ENCODE measurements around the gene HAPLN1.

HAPLN1 gene

DNA sequence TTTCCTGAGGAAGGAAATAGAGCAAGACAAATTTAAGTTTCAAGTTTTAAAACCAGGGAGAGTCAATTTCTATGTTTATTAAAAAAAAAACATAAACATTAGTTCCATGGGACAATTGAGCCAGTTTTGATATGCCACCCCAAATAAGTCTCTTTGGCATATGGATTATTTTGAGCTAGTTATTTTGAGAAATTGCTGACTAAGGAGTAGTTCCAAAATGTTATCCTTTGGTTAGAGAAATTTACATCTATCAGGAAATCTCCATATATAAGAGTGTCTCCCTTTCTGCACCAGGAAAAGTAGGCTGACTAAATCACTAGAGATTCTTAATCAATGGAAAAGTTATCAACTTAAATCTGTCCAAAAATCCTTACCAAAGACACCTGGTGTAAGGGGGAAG lies 105.8 kb downstream of the HAPLN1 start:
- ChIA-PET CTCF (no interaction called here), POLR2A (no interaction called here)
- TF ChIP-seq TARDBP (IDR thresholded peaks at IDR 0.05) (no peak), FOXK2 (IDR thresholded peaks at IDR 0.05) (no peak), ZNF384 (IDR thresholded peaks at IDR 0.05) (no peak), ARNT (IDR thresholded peaks at IDR 0.05) (no peak), HDGF (IDR thresholded peaks at IDR 0.05; ENCODE audit: borderline replicate concordance) (no peak), L3MBTL2 (conservative IDR thresholded peaks at IDR 0.05) (no peak), LEF1 (IDR thresholded peaks at IDR 0.05; ENCODE audit: borderline replicate concordance) (no peak), SUZ12 (IDR thresholded peaks at IDR 0.05) (no peak), NFRKB (IDR thresholded peaks at IDR 0.05) (no peak), ELF4 (IDR thresholded peaks at IDR 0.05) (no peak), FOXA1 (IDR thresholded peaks at IDR 0.05) (no peak), BHLHE40 (IDR thresholded peaks at IDR 0.05; ENCODE audit: borderline replicate concordance) (no peak), CTBP1 (IDR thresholded peaks at IDR 0.05; ENCODE audit: borderline replicate concordance) (no peak), FOXM1 (IDR thresholded peaks at IDR 0.05; ENCODE audit: borderline replicate concordance) (no peak), SP1 (IDR thresholded peaks at IDR 0.05) (no peak)
- TF ChIP-seq, protein P1, sequence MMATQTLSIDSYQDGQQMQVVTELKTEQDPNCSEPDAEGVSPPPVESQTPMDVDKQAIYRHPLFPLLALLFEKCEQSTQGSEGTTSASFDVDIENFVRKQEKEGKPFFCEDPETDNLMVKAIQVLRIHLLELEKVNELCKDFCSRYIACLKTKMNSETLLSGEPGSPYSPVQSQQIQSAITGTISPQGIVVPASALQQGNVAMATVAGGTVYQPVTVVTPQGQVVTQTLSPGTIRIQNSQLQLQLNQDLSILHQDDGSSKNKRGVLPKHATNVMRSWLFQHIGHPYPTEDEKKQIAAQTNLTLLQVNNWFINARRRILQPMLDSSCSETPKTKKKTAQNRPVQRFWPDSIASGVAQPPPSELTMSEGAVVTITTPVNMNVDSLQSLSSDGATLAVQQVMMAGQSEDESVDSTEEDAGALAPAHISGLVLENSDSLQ (IDR thresholded peaks at IDR 0.05), result no peak
- DNase-seq (ENCODE audit: extremely low spot score), result no peak

DNA sequence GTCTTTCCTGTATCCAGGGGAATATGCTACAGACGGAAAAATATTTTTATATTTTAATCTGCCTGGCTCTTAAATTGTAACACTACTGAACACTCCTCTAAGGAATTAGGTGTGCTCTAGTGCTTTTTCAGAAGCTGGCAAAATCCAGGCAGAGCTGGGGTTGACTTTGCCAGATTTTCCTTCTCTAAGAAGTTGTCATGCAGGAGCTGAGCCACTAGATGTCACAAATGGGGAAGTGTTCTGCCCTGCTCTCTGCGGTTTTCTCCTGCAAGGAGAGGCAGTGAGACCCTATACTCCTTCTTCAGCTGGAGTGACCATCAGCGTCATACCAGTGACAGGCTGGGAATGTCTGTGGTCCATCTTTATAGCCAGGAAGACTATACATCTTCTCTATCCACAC lies 112.5 kb downstream of the HAPLN1 start:
- ChIA-PET POLR2A (interaction anchor here (0.7 kb wide), 1 partner anchor 80 kb away, joined by 3 read pairs; no protein-coding TSS in a partner anchor), CTCF (interaction anchor here (0.8 to 1.7 kb wide), 5 partner anchors 8 to 104 kb away, joined by 3 to 10 read pairs (median 5); no protein-coding TSS in a partner anchor)
- peak; percentile 65 for DNase-seq (ENCODE audit: extremely low spot score)
- no peak for TF ChIP-seq NFRKB (IDR thresholded peaks at IDR 0.05)
- TF ChIP-seq SP1 (IDR thresholded peaks at IDR 0.05), result no peak
- TF ChIP-seq SUZ12 (IDR thresholded peaks at IDR 0.05), result no peak
- TF ChIP-seq ELF4 (IDR thresholded peaks at IDR 0.05), result no peak
- TF ChIP-seq ARNT (IDR thresholded peaks at IDR 0.05), result no peak
- no peak for TF ChIP-seq TARDBP (IDR thresholded peaks at IDR 0.05)
- TF ChIP-seq CTBP1 (IDR thresholded peaks at IDR 0.05; ENCODE audit: borderline replicate concordance), result no peak

DNA sequence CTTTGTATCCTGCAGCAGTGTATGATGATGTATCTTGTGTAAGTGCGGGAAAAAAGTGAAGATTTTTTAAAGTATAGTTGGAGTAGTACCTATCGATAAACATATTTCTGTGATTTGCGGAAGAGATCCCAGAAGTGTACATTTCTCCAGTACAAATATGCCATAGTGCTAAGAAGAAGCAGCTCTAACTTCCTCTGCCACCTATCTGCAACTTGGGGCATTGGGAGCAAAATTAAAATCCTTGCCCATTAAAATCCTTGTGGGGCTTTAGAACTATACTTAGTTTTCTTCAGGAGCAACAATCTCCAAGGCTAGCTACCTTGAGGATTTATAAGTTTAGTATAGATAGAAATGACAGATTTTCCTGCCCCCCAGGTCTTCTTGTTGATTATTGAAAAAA lies 125.4 kb downstream of the HAPLN1 start:
- POLR2A ChIA-PET, result no interaction called here
- DNase-seq (ENCODE audit: extremely low spot score), result no peak
- CTCF ChIA-PET, result no interaction called here
- TF ChIP-seq TARDBP (IDR thresholded peaks at IDR 0.05), result no peak
- no peak for TF ChIP-seq CTBP1 (IDR thresholded peaks at IDR 0.05; ENCODE audit: borderline replicate concordance)
- no peak for TF ChIP-seq FOXA1 (IDR thresholded peaks at IDR 0.05)
- no peak for TF ChIP-seq ARNT (IDR thresholded peaks at IDR 0.05)
- no peak for TF ChIP-seq HDGF (IDR thresholded peaks at IDR 0.05; ENCODE audit: borderline replicate concordance)
- TF ChIP-seq FOXK2 (IDR thresholded peaks at IDR 0.05), result no peak
- no peak for TF ChIP-seq ELF4 (IDR thresholded peaks at IDR 0.05)
- TF ChIP-seq SP1 (IDR thresholded peaks at IDR 0.05), result no peak
- TF ChIP-seq, protein P1 (IDR thresholded peaks at IDR 0.05), result no peak
- no peak for TF ChIP-seq NFRKB (IDR thresholded peaks at IDR 0.05)
- TF ChIP-seq FOXM1 (IDR thresholded peaks at IDR 0.05; ENCODE audit: borderline replicate concordance), result no peak
- TF ChIP-seq LEF1 (IDR thresholded peaks at IDR 0.05; ENCODE audit: borderline replicate concordance), result no peak
- TF ChIP-seq BHLHE40 (IDR thresholded peaks at IDR 0.05; ENCODE audit: borderline replicate concordance), result no peak
- TF ChIP-seq SUZ12 (IDR thresholded peaks at IDR 0.05), result no peak
- TF ChIP-seq ZNF384 (IDR thresholded peaks at IDR 0.05), result no peak

DNA sequence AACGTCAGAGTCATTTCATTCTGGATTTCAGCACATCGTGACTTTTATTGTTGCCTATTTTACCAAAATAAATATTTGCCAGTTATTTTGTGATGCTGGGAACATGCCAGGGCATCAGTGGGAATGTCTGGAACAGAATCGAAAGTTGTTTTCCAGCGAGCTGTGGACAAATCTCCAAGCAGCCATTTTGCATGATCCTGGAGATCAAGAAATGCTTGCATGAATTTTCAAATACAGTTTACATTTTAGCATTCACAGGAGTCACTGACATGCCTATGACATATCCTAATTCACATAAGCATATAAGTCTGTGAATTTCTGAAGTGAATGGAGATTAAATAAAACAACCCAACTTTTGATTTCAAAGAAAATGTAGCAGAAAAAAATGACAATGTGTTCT lies 129.7 kb downstream of the HAPLN1 start:
- ChIA-PET CTCF (no interaction called here), POLR2A (no interaction called here)
- no peak for DNase-seq (ENCODE audit: extremely low spot score)
- no peak for TF ChIP-seq HDGF (IDR thresholded peaks at IDR 0.05; ENCODE audit: borderline replicate concordance)

DNA sequence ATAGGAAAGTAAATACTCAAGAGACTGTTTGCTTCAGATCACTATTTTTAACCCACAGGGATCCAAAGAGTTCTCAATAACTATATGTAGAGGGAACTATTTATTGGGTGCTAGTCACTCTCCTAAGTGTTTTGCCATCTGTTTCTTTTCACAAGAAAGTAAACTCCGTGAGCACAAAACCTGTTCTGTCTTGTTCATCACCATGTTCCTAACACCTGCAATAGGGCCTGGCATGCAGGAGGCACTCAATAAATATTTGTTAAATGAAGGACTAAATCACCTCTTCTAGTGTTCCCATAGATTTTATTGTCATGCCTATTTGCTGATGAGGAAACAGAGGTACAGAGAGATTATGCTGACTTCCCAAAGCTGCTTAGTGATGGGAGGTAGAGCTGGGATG lies 130.9 kb downstream of the HAPLN1 start:
- CTCF ChIA-PET, result interaction anchor here (0.6 kb wide), 1 partner anchor 1182 kb away, joined by 5 read pairs; no protein-coding TSS in a partner anchor
- POLR2A ChIA-PET, result no interaction called here
- no peak for DNase-seq (ENCODE audit: extremely low spot score)
- TF ChIP-seq NFRKB (IDR thresholded peaks at IDR 0.05), result no peak
- no peak for TF ChIP-seq ARNT (IDR thresholded peaks at IDR 0.05)
- TF ChIP-seq HDGF (IDR thresholded peaks at IDR 0.05; ENCODE audit: borderline replicate concordance), result no peak
- TF ChIP-seq SP1 (IDR thresholded peaks at IDR 0.05), result no peak
- TF ChIP-seq FOXA1 (IDR thresholded peaks at IDR 0.05), result no peak
- no peak for TF ChIP-seq CTBP1 (IDR thresholded peaks at IDR 0.05; ENCODE audit: borderline replicate concordance)
- no peak for TF ChIP-seq ZNF384 (IDR thresholded peaks at IDR 0.05)
